K562 (cell line): ENCODE results near the gene TRIM65. TPM values are rescaled to one million over a fixed set of nuclear protein-coding genes. Genes with fewer than 3 reads are reported as not detected.

Experiments
- ATAC-seq: fragments of 200-7000 bp; cut with Tn5 transposase; 3 replicates; pipeline ENCODE4 v1.9.1; 2020; ENCODE audit warnings: moderate library complexity
- BruUV-seq: library from RNA; stranded (reverse); fragments of 400-500 nt; replicated peaks from 2 replicates; lab custom pipeline; 2021; lab: Mats Ljungman, UMichigan
- CTCF ChIA-PET: fragments of 300-600 bp; formaldehyde crosslinking; extraction: SDS; loops from one replicate; lab custom pipeline; 2021; ENCODE audit warnings: low intra/inter-chr PET ratio; lab: Yijun Ruan, JAX
- POLR2A ChIA-PET: fragments of 300-600, 350-650 bp; sonication (Branson Sonifier 250); formaldehyde crosslinking; extraction: SDS; loops from one replicate; lab custom pipeline; 2021; ENCODE audit warnings: antibody characterized with exemption, inconsistent platforms; lab: Yijun Ruan, JAX
- DNase-seq, 4 experiments: peaks; one replicate each; pipeline versions ENCODE4 v3.0.0 to v3.0.0-alpha.2; 2011 to 2018; ENCODE audit warnings: low spot score in 3 of 4, mixed read lengths in 3 of 4; ENCODE audit errors: extremely low read depth in 1 of 4
- FAIRE-seq: peaks from 2 replicates; lab custom pipeline; 2011; peaks lifted over from hg19 to GRCh38; lab: Jason Lieb, UNC
- H2AFZ ChIP-seq: 2 replicates; pipeline ENCODE4 v1.6.0; 2011; ENCODE audit warnings: low read depth, low read length, control low read depth, inconsistent platforms
- H3K27ac ChIP-seq: fragments of 200-600 bp; 3 replicates; pipeline ENCODE4 v1.8.0; 2011; ENCODE audit warnings: low read depth, mild to moderate bottlenecking, control low read depth, inconsistent platforms, low read length, moderate library complexity, mixed read lengths; ENCODE audit errors: extremely low read depth
- H3K27me3 ChIP-seq, 2 experiments: fragments of 300-600 bp in 1 of 2; 2 replicates in 1 of 2; 3 replicates in 1 of 2; pipeline versions ENCODE4 v1.6.0 to v1.8.0; 2011; ENCODE audit warnings: inconsistent platforms in 2 of 2, low read length in 2 of 2, mild to moderate bottlenecking in 1 of 2, mixed read lengths in 1 of 2, moderate library complexity in 1 of 2; ENCODE audit not compliant: control insufficient read depth in 2 of 2, insufficient read depth in 2 of 2
- H3K36me3 ChIP-seq: fragments of 300-600 bp; 3 replicates; pipeline ENCODE4 v1.8.0; 2011; ENCODE audit warnings: mild to moderate bottlenecking, low read length, inconsistent platforms; ENCODE audit not compliant: control insufficient read depth, insufficient read depth
- H3K4me1 ChIP-seq, 2 experiments: fragments of 200-600 bp in 1 of 2; replicated peaks in 1 of 2; 2 replicates in 1 of 2; 3 replicates in 1 of 2; pipeline versions ENCODE4 v1.5.1 to v1.8.0; 2011; ENCODE audit warnings: inconsistent platforms in 2 of 2, low read length in 2 of 2, mild to moderate bottlenecking in 1 of 2, mixed read lengths in 1 of 2, moderate library complexity in 1 of 2; ENCODE audit not compliant: control insufficient read depth in 2 of 2, insufficient read depth in 2 of 2
- H3K4me2 ChIP-seq: 2 replicates; pipeline ENCODE4 v1.6.1; 2011; ENCODE audit warnings: low read length, control low read depth, inconsistent platforms, mixed read lengths; ENCODE audit not compliant: insufficient read depth
- H3K4me3 ChIP-seq: fragments of 200-600 bp; sonication (generic), shearing (Covaris generic); 2 replicates; pipeline ENCODE4 v1.5.1; 2016; ENCODE audit warnings: control low read depth, inconsistent platforms
- H3K79me2 ChIP-seq: fragments of 200-600 bp; 3 replicates; pipeline ENCODE4 v1.8.0; 2011; ENCODE audit warnings: low read length, inconsistent platforms; ENCODE audit not compliant: control insufficient read depth, insufficient read depth
- H3K9ac ChIP-seq, 2 experiments: 2 replicates each; pipeline versions ENCODE4 v1.6.0 to v1.6.1; 2011; ENCODE audit warnings: low read depth in 2 of 2, low read length in 2 of 2, control low read depth in 1 of 2, inconsistent platforms in 1 of 2, mild to moderate bottlenecking in 1 of 2, mixed read lengths in 1 of 2; ENCODE audit not compliant: insufficient read depth in 1 of 2
- H3K9me1 ChIP-seq: one replicate; pipeline ENCODE4 v1.6.0; 2011; ENCODE audit warnings: inconsistent platforms, mild to moderate bottlenecking, low read length, moderate library complexity; ENCODE audit not compliant: control insufficient read depth, insufficient read depth
- H3K9me3 ChIP-seq: replicated peaks from 2 replicates; pipeline ENCODE4 v1.5.1; 2011; ENCODE audit warnings: low read depth, low read length, inconsistent platforms; ENCODE audit not compliant: control insufficient read depth, insufficient read depth
- H4K20me1 ChIP-seq: replicated peaks from 2 replicates; pipeline ENCODE4 v1.6.1; 2011; ENCODE audit warnings: low read length, inconsistent platforms, mixed read lengths; ENCODE audit not compliant: control insufficient read depth, insufficient read depth
- CLOCK ChIP-seq: fragments of 250-450 bp; sonication (Bioruptor Pico); IDR thresholded peaks from 2 replicates; pipeline ENCODE4 v1.4.0; 2020; ENCODE audit warnings: mild to moderate bottlenecking, moderate library complexity, borderline replicate concordance
- CTBP1 ChIP-seq: fragments of 450-650 bp; IDR thresholded peaks from 2 replicates; pipeline ENCODE4 v1.6.1; 2016; ENCODE audit warnings: borderline replicate concordance
- MLX ChIP-seq, 2 experiments: fragments of 450-650 bp in 1 of 2; sonication (generic) in 1 of 2; formaldehyde crosslinking; conservative IDR thresholded peaks; 2 replicates each; pipeline versions ENCODE4 v1.4.0 to v1.8.1; 2020 to 2022; ENCODE audit warnings: mild to moderate bottlenecking in 1 of 2, missing genetic modification reagents in 1 of 2
- PTTG1 ChIP-seq: fragments of 450-650 bp; IDR thresholded peaks from 2 replicates; pipeline ENCODE4 v1.6.1; 2016; ENCODE audit warnings: low read depth, mild to moderate bottlenecking, missing genetic modification characterization, missing compliant biosample characterization
- SMAD3 ChIP-seq: fragments of 450-650 bp; formaldehyde crosslinking; conservative IDR thresholded peaks from 2 replicates; pipeline ENCODE4 v1.4.0; 2020; ENCODE audit warnings: mild to moderate bottlenecking
- ZBED1 ChIP-seq: IDR thresholded peaks from 2 replicates; pipeline ENCODE4 v1.6.1; 2014
- ZFP1 ChIP-seq: fragments of 450-650 bp; formaldehyde crosslinking; IDR thresholded peaks from 2 replicates; pipeline ENCODE4 v1.4.0; 2020; ENCODE audit warnings: mild to moderate bottlenecking, mixed read lengths
- ZNF217 ChIP-seq: sonication (generic); formaldehyde crosslinking; IDR thresholded peaks from 2 replicates; pipeline ENCODE4 v1.8.0; 2022; ENCODE audit warnings: mild to moderate bottlenecking, missing genetic modification reagents
- ZNF280A ChIP-seq: fragments of 450-650 bp; IDR thresholded peaks from 2 replicates; pipeline ENCODE4 v1.6.1; 2018; ENCODE audit warnings: mild to moderate bottlenecking, low read depth; ENCODE audit not compliant: partially characterized antibody
- WGBS: fragments of 100-300 bp; shearing (Covaris generic); methylation state at CpG from one replicate; pipeline ENCODE4 v1.1.6; 2016; ENCODE audit warnings: low coverage, mixed read lengths; ENCODE audit not compliant: insufficient coverage; ENCODE audit errors: missing lambda C conversion rate; 5-methylcytosine and 5-hydroxymethylcytosine counted together
- in situ Hi-C: fragments of 300-500 bp; cut with MboI; formaldehyde crosslinking; loops from 4 replicates; pipeline ENCODE4 v1.15.0; 2018; ENCODE audit warnings: inconsistent platforms, mixed read lengths
- intact Hi-C: fragments of 100-400 bp; cut with micrococcal nuclease; formaldehyde crosslinking; loops from 2 replicates; pipeline ENCODE4 v1.14.2; 2022
- polyA plus RNA-seq, 8 experiments: library from polyadenylated mRNA; depleted of rRNA in 4 of 8; stranded (reverse) in 5 of 8; unstranded in 3 of 8; fragments of >200 nt; fragmentation: Nextera tagmentation in 2 of 8; fragmentation: Illumina TruSeq in 1 of 8; extraction: Ambion mirVana in 2 of 8; extraction: Trizol in 1 of 8; gene quantifications; 2 replicates each; pipeline versions ENCODE4 v1.2.1 to v1.2.3, GENCODE V29; 2011 to 2014; ENCODE audit warnings: inconsistent platforms in 1 of 8, missing spikeins in 1 of 8
- total RNA-seq, 7 experiments: library from RNA; depleted of rRNA in 6 of 7; stranded (reverse); fragments of >200 nt in 6 of 7; fragmentation: Illumina TruSeq in 2 of 7; extraction: Trizol in 2 of 7; gene quantifications; 2 replicates each; pipeline versions ENCODE4 v1.2.1 to v1.2.3, GENCODE V29; 2011 to 2021; ENCODE audit warnings: low replicate concordance in 1 of 7
- TF ChIP-seq, protein P1 (sequence below), 2 experiments: fragments of 200-800 bp in 1 of 2; sonication (Bioruptor generic) in 1 of 2; sonication (generic) in 1 of 2; formaldehyde crosslinking in 1 of 2; IDR thresholded peaks in 1 of 2; conservative IDR thresholded peaks in 1 of 2; 2 replicates each; pipeline versions ENCODE4 v1.5.0 to v1.6.1; 2016 to 2020; ENCODE audit warnings: missing compliant biosample characterization in 1 of 2, missing genetic modification characterization in 1 of 2, missing genetic modification reagents in 1 of 2

The TRIM65 gene
- total and polyA plus RNA-seq, 9 of the 15 experiments (the other 6 are each of a cell fraction or from before 2014, with no cell fraction given): 2.8 to 45.7 (median 22.9) TPM

GRCh38 chr17:75945211-75945610, 48.5 kb upstream of the TRIM65 start:
- Histone ChIP-seq H3K9me3 (no peaks in the 10 kb centered on the region), H2AFZ (no peak overlapping the region), H3K4me2 (no peak overlapping the region), H3K79me2 (peaks cover 5% of the 10 kb centered on the region; the same call in 1 of the 3 replicates), H3K4me3 (no peak overlapping the region), H3K4me1 (peaks cover 0 to 10% of the 10 kb centered on the region in 2 experiments; a peak in 3 of 5 replicates), H3K27me3 (no peaks in the 10 kb centered on the region), H4K20me1 (no peaks in the 10 kb centered on the region), H3K9ac (no peak overlapping the region), H3K36me3 (peaks cover 35% of the 10 kb centered on the region; the same call in 2 of the 3 replicates), H3K9me1 (no peaks in the 10 kb centered on the region), H3K27ac (no peak overlapping the region)
- ChIA-PET POLR2A (interaction anchor here (0.7 kb wide), 1 partner anchor 18 kb away, joined by 3 read pairs; no protein-coding TSS in a partner anchor), CTCF (interaction anchor here (0.6 kb wide), 1 partner anchor 421 kb away, joined by 4 read pairs; no protein-coding TSS in a partner anchor)
- in situ Hi-C loops (no loop called here), intact Hi-C loops (no loop called here)
- no TSS peak for BruUV-seq
- no peak for FAIRE-seq
- no peak for DNase-seq
- 56% methylated on average over 2 of the region's 2 CpGs for WGBS
- ATAC-seq: no peak
- TF ChIP-seq ZNF280A (no peak), SMAD3 (CRISPR knock-in tag) (no peak), CTBP1 (no peak), ZNF217 (CRISPR knock-in tag) (no peak), ZBED1 (no peak), MLX (CRISPR knock-in tag; conservative IDR thresholded peaks at IDR 0.05) (no peak), CLOCK (no peak), ZFP1 (no peak), PTTG1 (no peak)
- TF ChIP-seq, protein P1, sequence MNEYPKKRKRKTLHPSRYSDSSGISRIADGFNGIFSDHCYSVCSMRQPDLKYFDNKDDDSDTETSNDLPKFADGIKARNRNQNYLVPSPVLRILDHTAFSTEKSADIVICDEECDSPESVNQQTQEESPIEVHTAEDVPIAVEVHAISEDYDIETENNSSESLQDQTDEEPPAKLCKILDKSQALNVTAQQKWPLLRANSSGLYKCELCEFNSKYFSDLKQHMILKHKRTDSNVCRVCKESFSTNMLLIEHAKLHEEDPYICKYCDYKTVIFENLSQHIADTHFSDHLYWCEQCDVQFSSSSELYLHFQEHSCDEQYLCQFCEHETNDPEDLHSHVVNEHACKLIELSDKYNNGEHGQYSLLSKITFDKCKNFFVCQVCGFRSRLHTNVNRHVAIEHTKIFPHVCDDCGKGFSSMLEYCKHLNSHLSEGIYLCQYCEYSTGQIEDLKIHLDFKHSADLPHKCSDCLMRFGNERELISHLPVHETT (CRISPR knock-in tag; conservative IDR thresholded peaks at IDR 0.05 in 1 of 2, IDR thresholded peaks at IDR 0.05 in 1 of 2): no peak
